Brain microvascular endothelial cell (primary cell): Measurements from ENCODE around the gene CENPT.

Source experiments
- DNase-seq: peaks from one replicate; pipeline ENCODE4 v3.0.0-alpha.2; 2020
- H3K27ac ChIP-seq: fragments of 250-450 bp; sonication (Bioruptor Pico); 2 replicates; pipeline ENCODE4 v1.5.1; 2020; ENCODE audit warnings: mild to moderate bottlenecking, moderate library complexity
- H3K27me3 ChIP-seq: fragments of 250-450 bp; sonication (Bioruptor Pico); replicated peaks from 2 replicates; pipeline ENCODE4 v1.5.1; 2020; ENCODE audit warnings: mild to moderate bottlenecking
- H3K36me3 ChIP-seq: fragments of 250-450 bp; sonication (Bioruptor Pico); replicated peaks from 2 replicates; pipeline ENCODE4 v1.5.1; 2020; ENCODE audit warnings: mild to moderate bottlenecking
- H3K4me3 ChIP-seq: 2 replicates; pipeline ENCODE4 v1.5.1; 2011; ENCODE audit warnings: low read depth, mild to moderate bottlenecking, control low read depth, low read length, moderate library complexity
- in situ Hi-C: cut with HindIII; loops from 2 replicates; pipeline ENCODE4 v1.10.0; 2017; ENCODE audit warnings: low sequenced_read_pairs, low pct_ligation_motif_present
- TF ChIP-seq, protein P1 (sequence below): IDR thresholded peaks from 2 replicates; pipeline ENCODE4 v1.5.1; 2011; ENCODE audit warnings: low read depth, mild to moderate bottlenecking, moderate library complexity, low read length, control low read depth, inconsistent platforms; ENCODE audit errors: missing control alignments

Gene CENPT

DNA sequence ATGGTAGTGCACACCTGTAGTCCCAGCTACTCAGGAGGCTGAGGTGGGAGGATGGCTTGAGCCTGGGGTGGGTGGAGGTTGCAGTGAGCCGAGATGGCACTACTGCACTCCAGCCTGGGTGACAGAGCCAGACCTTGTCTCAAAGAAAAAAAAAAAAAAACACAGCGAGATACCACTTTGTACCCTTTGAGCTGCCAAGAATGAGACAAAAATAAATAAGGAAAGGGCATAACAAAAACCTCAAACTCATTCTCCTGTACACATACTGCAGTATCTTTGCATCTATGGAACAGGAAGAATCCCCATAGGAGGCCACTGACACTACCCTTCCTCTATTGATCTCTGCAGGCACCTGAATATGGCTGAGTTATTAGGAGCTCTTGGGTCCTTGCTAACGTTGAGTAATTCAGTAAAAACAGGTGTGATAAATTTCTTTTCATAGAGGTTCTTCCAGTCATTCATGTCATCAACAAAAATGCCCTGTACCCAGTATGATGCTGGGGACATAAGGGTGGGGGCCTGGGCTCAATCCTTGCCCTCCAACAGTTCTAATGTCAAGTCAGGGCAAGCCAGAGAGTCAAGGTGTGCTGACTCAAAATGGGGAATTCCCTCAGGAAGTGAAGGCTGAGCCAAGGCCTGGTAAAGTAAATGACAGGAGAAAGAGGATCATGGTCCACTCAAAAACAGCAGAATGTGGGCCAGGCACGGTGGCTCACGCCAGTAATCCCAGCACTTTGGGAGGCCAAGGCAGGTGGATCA, 68.1 kb downstream of the CENPT start:
- TF ChIP-seq, protein P1, sequence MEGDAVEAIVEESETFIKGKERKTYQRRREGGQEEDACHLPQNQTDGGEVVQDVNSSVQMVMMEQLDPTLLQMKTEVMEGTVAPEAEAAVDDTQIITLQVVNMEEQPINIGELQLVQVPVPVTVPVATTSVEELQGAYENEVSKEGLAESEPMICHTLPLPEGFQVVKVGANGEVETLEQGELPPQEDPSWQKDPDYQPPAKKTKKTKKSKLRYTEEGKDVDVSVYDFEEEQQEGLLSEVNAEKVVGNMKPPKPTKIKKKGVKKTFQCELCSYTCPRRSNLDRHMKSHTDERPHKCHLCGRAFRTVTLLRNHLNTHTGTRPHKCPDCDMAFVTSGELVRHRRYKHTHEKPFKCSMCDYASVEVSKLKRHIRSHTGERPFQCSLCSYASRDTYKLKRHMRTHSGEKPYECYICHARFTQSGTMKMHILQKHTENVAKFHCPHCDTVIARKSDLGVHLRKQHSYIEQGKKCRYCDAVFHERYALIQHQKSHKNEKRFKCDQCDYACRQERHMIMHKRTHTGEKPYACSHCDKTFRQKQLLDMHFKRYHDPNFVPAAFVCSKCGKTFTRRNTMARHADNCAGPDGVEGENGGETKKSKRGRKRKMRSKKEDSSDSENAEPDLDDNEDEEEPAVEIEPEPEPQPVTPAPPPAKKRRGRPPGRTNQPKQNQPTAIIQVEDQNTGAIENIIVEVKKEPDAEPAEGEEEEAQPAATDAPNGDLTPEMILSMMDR, result no peak
- no peak overlapping the region for H3K27ac ChIP-seq
- no peaks in the 10 kb centered on the region for H3K36me3 ChIP-seq
- DNase-seq, result no peak
- H3K27me3 ChIP-seq, result no peaks in the 10 kb centered on the region
- in situ Hi-C loops, result no loop called here
- H3K4me3 ChIP-seq, result no peak overlapping the region
